ENCODE measurements around the gene PLEKHG4. TPM values are rescaled to one million over a fixed set of nuclear protein-coding genes. Genes with fewer than 3 reads are reported as not detected.

Gene PLEKHG4
- total and polyA plus RNA-seq, 5 donors from 2014 or later = 1.4 to 10.0 (median 4.0) TPM

GRCh38 chr16:67270931-67271338 is 8.4 kb upstream of the PLEKHG4 start:
- Mint-ChIP-seq H3K9me3 (no peaks in the 10 kb centered on the region), H3K36me3 (no peaks in the 10 kb centered on the region), H3K4me3 (peak overlapping the region in 1 of 4 donors; percentile 83), H3K27me3 (no peaks in the 10 kb centered on the region), H3K4me1 (peaks cover 0 to 5% (median 0%) of the 10 kb centered on the region in 4 donors), H3K27ac (no peak overlapping the region)
- Histone ChIP-seq H3K4me3 (ENCODE audit: low read depth, low read length) (no peak overlapping the region), H3K9me3 (ENCODE audit: control insufficient read depth in 2 of 2, low read length in 2 of 2) (no peaks in the 10 kb centered on the region), H3K27me3 (ENCODE audit: control insufficient read depth, insufficient read depth, low read length) (no peaks in the 10 kb centered on the region), H3K36me3 (ENCODE audit: control insufficient read depth, insufficient read depth, low read length) (no peaks in the 10 kb centered on the region), H3K4me1 (ENCODE audit: control insufficient read depth, insufficient read depth, low read length, poor library complexity, severe bottlenecking) (no peaks in the 10 kb centered on the region), H3K27ac (ENCODE audit: insufficient read depth, low read length, poor library complexity, severe bottlenecking) (no peak overlapping the region)
- DNase-seq (no peak), ATAC-seq (ENCODE audit: low read depth in 2 of 2) (no peak)

GRCh38 chr16:67271446-67271845 is 7.9 kb upstream of the PLEKHG4 start:
- no peaks in the 10 kb centered on the region for H3K27me3 ChIP-seq (ENCODE audit: control insufficient read depth, insufficient read depth, low read length)
- H3K9me3 ChIP-seq (ENCODE audit: control insufficient read depth in 2 of 2, low read length in 2 of 2) = no peaks in the 10 kb centered on the region
- no peak for ATAC-seq (ENCODE audit: low read depth in 2 of 2)
- no peak overlapping the region for H3K4me3 ChIP-seq (ENCODE audit: low read depth, low read length)
- no peak overlapping the region for H3K4me3 Mint-ChIP-seq
- H3K27ac Mint-ChIP-seq = no peak overlapping the region
- no peaks in the 10 kb centered on the region for H3K4me1 ChIP-seq (ENCODE audit: control insufficient read depth, insufficient read depth, low read length, poor library complexity, severe bottlenecking)
- no peak overlapping the region for H3K27ac ChIP-seq (ENCODE audit: insufficient read depth, low read length, poor library complexity, severe bottlenecking)
- peaks cover under 1 to 5% (median 1%) of the 10 kb centered on the region in 4 donors for H3K4me1 Mint-ChIP-seq
- no peaks in the 10 kb centered on the region for H3K36me3 Mint-ChIP-seq
- no peaks in the 10 kb centered on the region for H3K27me3 Mint-ChIP-seq
- peaks cover 2% of the 10 kb centered on the region for H3K36me3 ChIP-seq (ENCODE audit: control insufficient read depth, insufficient read depth, low read length)
- no peak for DNase-seq
- H3K9me3 Mint-ChIP-seq = no peaks in the 10 kb centered on the region

- no peak overlapping the region for H3K27ac Mint-ChIP-seq
- no peaks in the 10 kb centered on the region for H3K9me3 Mint-ChIP-seq
- H3K4me1 ChIP-seq (ENCODE audit: control insufficient read depth, insufficient read depth, low read length, poor library complexity, severe bottlenecking) = peaks cover 26% of the 10 kb centered on the region
- H3K9me3 ChIP-seq (ENCODE audit: control insufficient read depth in 2 of 2, low read length in 2 of 2) = no peaks in the 10 kb centered on the region
- H3K27ac ChIP-seq (ENCODE audit: insufficient read depth, low read length, poor library complexity, severe bottlenecking) = no peak overlapping the region
- H3K27me3 ChIP-seq (ENCODE audit: control insufficient read depth, insufficient read depth, low read length) = no peaks in the 10 kb centered on the region
- peak overlapping the region in 1 of 4 donors; percentile 58 for H3K4me3 Mint-ChIP-seq
- H3K4me3 ChIP-seq (ENCODE audit: low read depth, low read length) = no peak overlapping the region
- no peak for ATAC-seq (ENCODE audit: low read depth in 2 of 2)
- no peaks in the 10 kb centered on the region for H3K27me3 Mint-ChIP-seq
- H3K4me1 Mint-ChIP-seq = peaks cover 4 to 17% (median 8%) of the 10 kb centered on the region in 4 donors
- H3K36me3 ChIP-seq (ENCODE audit: control insufficient read depth, insufficient read depth, low read length) = peaks cover 3% of the 10 kb centered on the region
- no peaks in the 10 kb centered on the region for H3K36me3 Mint-ChIP-seq
- DNase-seq = no peak
Measured at GRCh38 chr16:67275321-67275720, 4.0 kb upstream of the PLEKHG4 start.

GRCh38 chr16:67277294-67277998 is 1.9 kb upstream of the PLEKHG4 start:
- H3K9me3 Mint-ChIP-seq = no peaks in the 10 kb centered on the region
- no peak for DNase-seq
- ATAC-seq (ENCODE audit: low read depth in 2 of 2) = no peak

GRCh38 chr16:67277999-67278772 is 1.1 kb upstream of the PLEKHG4 start:
- Histone ChIP-seq H3K27ac (ENCODE audit: insufficient read depth, low read length, poor library complexity, severe bottlenecking) (no peak overlapping the region), H3K27me3 (ENCODE audit: control insufficient read depth, insufficient read depth, low read length) (no peaks in the 10 kb centered on the region), H3K4me1 (ENCODE audit: control insufficient read depth, insufficient read depth, low read length, poor library complexity, severe bottlenecking) (peaks cover 26% of the 10 kb centered on the region), H3K4me3 (ENCODE audit: low read depth, low read length) (peak overlapping the region; percentile 48), H3K9me3 (ENCODE audit: control insufficient read depth in 2 of 2, low read length in 2 of 2) (no peaks in the 10 kb centered on the region), H3K36me3 (ENCODE audit: control insufficient read depth, insufficient read depth, low read length) (peaks cover 3% of the 10 kb centered on the region)
- H3K27me3 Mint-ChIP-seq = no peaks in the 10 kb centered on the region
- no peak for ATAC-seq (ENCODE audit: low read depth in 2 of 2)
- peaks cover 4 to 17% (median 8%) of the 10 kb centered on the region in 4 donors for H3K4me1 Mint-ChIP-seq
- H3K27ac Mint-ChIP-seq = peak overlapping the region; percentile 75 to 92 (median 79)
- no peaks in the 10 kb centered on the region for H3K36me3 Mint-ChIP-seq
- DNase-seq = no peak
- peak overlapping the region; percentile 75 to 87 (median 84) for H3K4me3 Mint-ChIP-seq
- H3K9me3 Mint-ChIP-seq = no peaks in the 10 kb centered on the region

More at GRCh38 chr16:67277294-67277998, 1.9 kb upstream of the PLEKHG4 start:
- no peaks in the 10 kb centered on the region for H3K27me3 ChIP-seq (ENCODE audit: control insufficient read depth, insufficient read depth, low read length)
- Mint-ChIP-seq H3K4me3 (peak overlapping the region; percentile 61 to 77 (median 71)), H3K27me3 (no peaks in the 10 kb centered on the region), H3K36me3 (no peaks in the 10 kb centered on the region), H3K4me1 (peaks cover 4 to 17% (median 8%) of the 10 kb centered on the region in 4 donors), H3K27ac (peak overlapping the region; percentile 11 to 92 (median 75))
- peaks cover 3% of the 10 kb centered on the region for H3K36me3 ChIP-seq (ENCODE audit: control insufficient read depth, insufficient read depth, low read length)
- peaks cover 26% of the 10 kb centered on the region for H3K4me1 ChIP-seq (ENCODE audit: control insufficient read depth, insufficient read depth, low read length, poor library complexity, severe bottlenecking)
- no peak overlapping the region for H3K4me3 ChIP-seq (ENCODE audit: low read depth, low read length)
- H3K27ac ChIP-seq (ENCODE audit: insufficient read depth, low read length, poor library complexity, severe bottlenecking) = no peak overlapping the region
- no peaks in the 10 kb centered on the region for H3K9me3 ChIP-seq (ENCODE audit: control insufficient read depth in 2 of 2, low read length in 2 of 2)

GRCh38 chr16:67278773-67279295 is 498 bp upstream of the PLEKHG4 start:
- DNase-seq = peak in 1 of 3 donors; percentile 60
- H3K9me3 Mint-ChIP-seq = no peaks in the 10 kb centered on the region
- peak overlapping the region; percentile 53 for H3K27ac ChIP-seq (ENCODE audit: insufficient read depth, low read length, poor library complexity, severe bottlenecking)
- peak; percentile 27 to 34 for ATAC-seq (ENCODE audit: low read depth in 2 of 2)
- peaks cover 26% of the 10 kb centered on the region for H3K4me1 ChIP-seq (ENCODE audit: control insufficient read depth, insufficient read depth, low read length, poor library complexity, severe bottlenecking)
- H3K4me3 ChIP-seq (ENCODE audit: low read depth, low read length) = peak overlapping the region; percentile 48
- no peaks in the 10 kb centered on the region for H3K9me3 ChIP-seq (ENCODE audit: control insufficient read depth in 2 of 2, low read length in 2 of 2)
- no peaks in the 10 kb centered on the region for H3K27me3 ChIP-seq (ENCODE audit: control insufficient read depth, insufficient read depth, low read length)
- no peaks in the 10 kb centered on the region for H3K27me3 Mint-ChIP-seq
- peak overlapping the region in 2 of 3 donors; percentile 38 to 79 for H3K27ac Mint-ChIP-seq
- peak overlapping the region; percentile 72 to 87 (median 84) for H3K4me3 Mint-ChIP-seq
- peaks cover 3% of the 10 kb centered on the region for H3K36me3 ChIP-seq (ENCODE audit: control insufficient read depth, insufficient read depth, low read length)
- peaks cover 4 to 17% (median 8%) of the 10 kb centered on the region in 4 donors for H3K4me1 Mint-ChIP-seq
- H3K36me3 Mint-ChIP-seq = no peaks in the 10 kb centered on the region

GRCh38 chr16:67280090-67281015 is 1.0 kb downstream of the PLEKHG4 start:
- Mint-ChIP-seq H3K36me3 (peaks cover under 1% of the 10 kb centered on the region), H3K4me3 (peak overlapping the region; percentile 29 to 74 (median 67)), H3K27ac (peak overlapping the region in 1 of 3 donors; percentile 61), H3K9me3 (no peaks in the 10 kb centered on the region), H3K4me1 (peaks cover 0 to 17% (median 7%) of the 10 kb centered on the region in 4 donors), H3K27me3 (no peaks in the 10 kb centered on the region)
- DNase-seq = no peak
- no peak overlapping the region for H3K27ac ChIP-seq (ENCODE audit: insufficient read depth, low read length, poor library complexity, severe bottlenecking)
- H3K36me3 ChIP-seq (ENCODE audit: control insufficient read depth, insufficient read depth, low read length) = peaks cover 3% of the 10 kb centered on the region
- ATAC-seq (ENCODE audit: low read depth in 2 of 2) = no peak
- no peaks in the 10 kb centered on the region for H3K27me3 ChIP-seq (ENCODE audit: control insufficient read depth, insufficient read depth, low read length)
- H3K4me3 ChIP-seq (ENCODE audit: low read depth, low read length) = no peak overlapping the region
- peaks cover 26% of the 10 kb centered on the region for H3K4me1 ChIP-seq (ENCODE audit: control insufficient read depth, insufficient read depth, low read length, poor library complexity, severe bottlenecking)
- no peaks in the 10 kb centered on the region for H3K9me3 ChIP-seq (ENCODE audit: control insufficient read depth in 2 of 2, low read length in 2 of 2)
